Colonic mucosa (tissue), 4 donors: ENCODE measurements around the gene FAM217B. TPM values are rescaled to one million over a fixed set of nuclear protein-coding genes. Genes with fewer than 3 reads are reported as not detected.

Experiments
- DNase-seq: peaks from one replicate; pipeline ENCODE4 v3.0.0-alpha.2; 2020
- H3K27ac ChIP-seq: fragments of 200-600 bp; one replicate; pipeline ENCODE4 v1.8.0; 2021
- H3K27me3 ChIP-seq: fragments of 200-600 bp; one replicate; pipeline ENCODE4 v1.8.0; 2021
- H3K36me3 ChIP-seq: fragments of 200-600 bp; one replicate; pipeline ENCODE4 v1.8.0; 2021
- H3K4me1 ChIP-seq: fragments of 200-600 bp; one replicate; pipeline ENCODE4 v1.8.0; 2021; ENCODE audit warnings: mild to moderate bottlenecking
- H3K4me3 ChIP-seq: fragments of 200-600 bp; one replicate; pipeline ENCODE4 v1.8.0; 2021
- H3K9ac ChIP-seq, 2 donors: one replicate each; pipeline ENCODE4 v1.7.0; 2013; ENCODE audit warnings: control low read depth in 2 of 2, low read depth in 2 of 2, low read length in 2 of 2
- H3K9me3 ChIP-seq: fragments of 200-600 bp; one replicate; pipeline ENCODE4 v1.8.0; 2021
- intact Hi-C: fragments of 100-400 bp; cut with DNase I; formaldehyde crosslinking; loops from one replicate; pipeline ENCODE4 v1.14.1; 2022
- total RNA-seq, 2 donors: library from RNA; stranded (reverse); fragmentation: NEBNext Ultra II Directional in 1 of 2; extraction: Animal tissue kit (Norgen Biotek cat#: 25700) in 1 of 2; gene quantifications; one replicate each; pipeline ENCODE4 v1.2.1, GENCODE V29; 2021
- TF ChIP-seq, protein P1 (sequence below): fragments of 200-600 bp; IDR thresholded peaks from one replicate; pipeline ENCODE4 v1.8.0; 2022; ENCODE audit warnings: antibody characterized with exemption, mild to moderate bottlenecking
- donor health status: healthy.
- donor health status: DM: no; HTN: no; CAD: no.
- donor health status: DM: no; HTN: no; CAD: no.

The FAM217B gene
- total RNA-seq, 2 donors from 2014 or later = 5.5 to 11.2 TPM

DNA sequence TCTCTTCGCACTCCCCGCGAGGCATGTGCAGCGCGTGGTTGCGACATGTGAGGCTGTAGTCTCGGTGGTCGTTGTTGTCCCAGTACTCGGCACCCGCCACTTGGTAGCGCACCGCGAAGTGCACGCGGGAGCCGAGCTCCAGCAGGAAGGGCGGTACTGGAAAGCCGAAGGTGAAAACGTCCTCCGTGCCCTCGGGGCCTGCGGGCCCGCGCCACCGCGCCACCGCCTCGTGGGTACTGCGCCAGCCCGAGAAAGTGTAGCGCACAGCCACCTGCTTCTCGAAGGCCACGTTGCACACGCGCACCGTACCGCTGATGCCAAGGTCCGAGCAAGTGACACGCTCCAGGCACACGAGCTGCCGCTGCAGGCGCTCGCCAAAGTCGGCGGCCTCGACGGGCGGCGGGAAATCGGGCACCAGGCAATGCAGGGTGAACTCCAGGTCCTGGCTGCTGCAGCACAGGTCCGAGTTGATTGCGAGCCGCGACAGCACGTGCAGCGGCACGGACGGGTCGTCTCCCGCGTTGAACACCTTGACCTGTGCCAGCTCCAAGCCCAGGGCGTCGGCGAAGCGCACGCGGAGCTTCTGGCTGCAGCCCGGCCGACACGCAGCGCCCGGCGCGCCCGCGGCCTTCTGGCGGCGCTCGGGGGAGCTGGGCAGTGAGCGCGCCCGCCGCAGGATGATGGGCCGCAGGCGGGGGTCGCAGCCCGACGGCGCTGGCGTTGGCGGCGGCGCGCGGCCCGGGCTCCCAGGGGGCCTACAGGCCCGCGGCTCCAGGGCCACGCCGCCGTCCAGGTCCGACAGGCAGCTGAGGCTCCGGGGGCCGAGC is 924 bp upstream of the FAM217B start:
- DNase-seq = peak; percentile 25
- Histone ChIP-seq H3K27ac (peak overlapping the region; percentile 98), H3K27me3 (no peaks in the 10 kb centered on the region), H3K4me3 (peak overlapping the region; percentile 73), H3K36me3 (no peaks in the 10 kb centered on the region), H3K4me1 (peaks cover 8% of the 10 kb centered on the region), H3K9ac (peak overlapping the region; percentile 86 to 92), H3K9me3 (no peaks in the 10 kb centered on the region)
- intact Hi-C loops = no loop called here
- TF ChIP-seq, protein P1, sequence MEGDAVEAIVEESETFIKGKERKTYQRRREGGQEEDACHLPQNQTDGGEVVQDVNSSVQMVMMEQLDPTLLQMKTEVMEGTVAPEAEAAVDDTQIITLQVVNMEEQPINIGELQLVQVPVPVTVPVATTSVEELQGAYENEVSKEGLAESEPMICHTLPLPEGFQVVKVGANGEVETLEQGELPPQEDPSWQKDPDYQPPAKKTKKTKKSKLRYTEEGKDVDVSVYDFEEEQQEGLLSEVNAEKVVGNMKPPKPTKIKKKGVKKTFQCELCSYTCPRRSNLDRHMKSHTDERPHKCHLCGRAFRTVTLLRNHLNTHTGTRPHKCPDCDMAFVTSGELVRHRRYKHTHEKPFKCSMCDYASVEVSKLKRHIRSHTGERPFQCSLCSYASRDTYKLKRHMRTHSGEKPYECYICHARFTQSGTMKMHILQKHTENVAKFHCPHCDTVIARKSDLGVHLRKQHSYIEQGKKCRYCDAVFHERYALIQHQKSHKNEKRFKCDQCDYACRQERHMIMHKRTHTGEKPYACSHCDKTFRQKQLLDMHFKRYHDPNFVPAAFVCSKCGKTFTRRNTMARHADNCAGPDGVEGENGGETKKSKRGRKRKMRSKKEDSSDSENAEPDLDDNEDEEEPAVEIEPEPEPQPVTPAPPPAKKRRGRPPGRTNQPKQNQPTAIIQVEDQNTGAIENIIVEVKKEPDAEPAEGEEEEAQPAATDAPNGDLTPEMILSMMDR = no peak

- TF ChIP-seq, protein P1 = no peak
- DNase-seq = no peak
- intact Hi-C loops = no loop called here
- Histone ChIP-seq H3K27ac (peak overlapping the region; percentile 98), H3K4me1 (peaks cover 8% of the 10 kb centered on the region), H3K4me3 (peak overlapping the region; percentile 73), H3K27me3 (no peaks in the 10 kb centered on the region), H3K36me3 (no peaks in the 10 kb centered on the region), H3K9ac (peak overlapping the region; percentile 86 to 92), H3K9me3 (no peaks in the 10 kb centered on the region)
Observed at GRCh38 chr20:59939879-59940128, 385 bp upstream of the FAM217B start.

DNA sequence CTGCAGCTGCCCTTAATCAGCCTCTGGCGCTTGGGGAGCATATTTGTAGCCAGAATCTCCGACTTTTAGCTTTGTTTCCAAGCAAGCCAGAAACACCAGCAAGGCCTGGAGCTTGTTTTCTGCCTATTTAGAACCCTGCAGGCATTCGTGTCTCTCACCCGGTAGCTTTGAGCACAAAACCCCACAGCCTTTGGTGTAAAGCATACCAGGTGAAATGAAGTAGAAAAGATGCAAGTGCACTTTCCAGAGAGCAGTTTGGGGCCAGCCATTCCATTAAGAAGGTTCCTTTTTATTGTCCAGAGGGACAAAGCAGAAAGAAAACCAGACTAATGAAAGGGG is 736 bp downstream of the FAM217B start:
- H3K4me1 ChIP-seq = peaks cover 8% of the 10 kb centered on the region
- H3K27me3 ChIP-seq = no peaks in the 10 kb centered on the region
- TF ChIP-seq, protein P1 = no peak
- intact Hi-C loops = no loop called here
- no peaks in the 10 kb centered on the region for H3K9me3 ChIP-seq
- no peaks in the 10 kb centered on the region for H3K36me3 ChIP-seq
- peak overlapping the region; percentile 98 for H3K27ac ChIP-seq
- no peak for DNase-seq
- peak overlapping the region; percentile 73 for H3K4me3 ChIP-seq
- H3K9ac ChIP-seq = peak overlapping the region; percentile 78 to 86

GRCh38 chr20:59942245-59942644 is 2.1 kb downstream of the FAM217B start:
- no peaks in the 10 kb centered on the region for H3K9me3 ChIP-seq
- no peaks in the 10 kb centered on the region for H3K27me3 ChIP-seq
- no peaks in the 10 kb centered on the region for H3K36me3 ChIP-seq
- no peak overlapping the region for H3K4me3 ChIP-seq
- no peak overlapping the region for H3K9ac ChIP-seq
- no peak overlapping the region for H3K27ac ChIP-seq
- intact Hi-C loops = no loop called here
- no peak for DNase-seq
- peaks cover 8% of the 10 kb centered on the region for H3K4me1 ChIP-seq
- TF ChIP-seq, protein P1 = no peak

DNA sequence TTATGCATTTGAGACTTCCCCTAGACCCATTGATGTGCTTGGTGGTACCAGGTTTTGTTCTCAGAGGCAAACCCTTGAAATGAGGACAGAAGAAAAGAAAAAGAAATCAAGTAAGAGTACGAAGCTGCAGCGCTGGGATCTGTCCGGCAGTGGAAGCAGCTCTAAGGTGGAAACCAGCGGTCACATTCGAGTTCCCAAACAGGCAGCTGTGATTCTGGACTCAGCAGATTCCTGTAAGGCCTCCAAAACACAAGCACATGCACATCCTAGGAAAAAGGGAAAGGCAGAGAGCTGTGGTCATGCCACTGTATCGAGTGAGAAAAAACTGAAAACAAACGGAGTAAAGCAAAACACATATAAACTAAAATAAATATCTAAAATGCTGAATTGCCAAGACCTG is 4.5 kb downstream of the FAM217B start:
- DNase-seq = no peak
- H3K9me3 ChIP-seq = no peaks in the 10 kb centered on the region
- no peak overlapping the region for H3K27ac ChIP-seq
- H3K36me3 ChIP-seq = no peaks in the 10 kb centered on the region
- TF ChIP-seq, protein P1 = no peak
- H3K4me1 ChIP-seq = no peaks in the 10 kb centered on the region
- intact Hi-C loops = no loop called here
- no peak overlapping the region for H3K9ac ChIP-seq
- no peak overlapping the region for H3K4me3 ChIP-seq
- H3K27me3 ChIP-seq = no peaks in the 10 kb centered on the region
